Mucosa of descending colon (tissue), 3 donors: ENCODE results near the gene FAM210A. TPM values are rescaled to one million over a fixed set of nuclear protein-coding genes. Genes with fewer than 3 reads are reported as not detected.

Source experiments
- ATAC-seq: fragments of 200-7000 bp; cut with Tn5 transposase; one replicate; pipeline ENCODE4 v1.9.1; 2020; ENCODE audit warnings: mild to moderate bottlenecking, moderate library complexity
- DNase-seq, 3 donors: peaks; one replicate each; pipeline ENCODE4 v3.0.0-alpha.2; 2020
- H3K36me3 ChIP-seq: fragments of 200-600 bp; one replicate; pipeline ENCODE4 v1.8.0; 2021; ENCODE audit warnings: low read depth, mild to moderate bottlenecking
- H3K4me1 ChIP-seq: fragments of 200-600 bp; one replicate; pipeline ENCODE4 v1.8.0; 2021; ENCODE audit warnings: low read depth, mild to moderate bottlenecking
- H3K4me3 ChIP-seq: fragments of 200-600 bp; one replicate; pipeline ENCODE4 v1.8.0; 2021; ENCODE audit warnings: mild to moderate bottlenecking
- H3K9me3 ChIP-seq: fragments of 200-600 bp; one replicate; pipeline ENCODE4 v1.8.0; 2021; ENCODE audit warnings: mild to moderate bottlenecking
- CTCF ChIP-seq: fragments of 200-600 bp; IDR thresholded peaks from one replicate; pipeline ENCODE4 v1.8.0; 2022; ENCODE audit warnings: antibody characterized with exemption, mild to moderate bottlenecking
- intact Hi-C, 2 donors: fragments of 100-400 bp; cut with DNase I in 1 of 2; cut with micrococcal nuclease in 1 of 2; formaldehyde crosslinking; loops; one replicate each; pipeline versions ENCODE4 v1.11.0 to v1.11.1; 2022; cut with DNase I, micrococcal nuclease
- total RNA-seq, 3 donors: library from RNA; stranded (reverse); fragmentation: NEBNext Ultra II Directional in 2 of 3; extraction: Animal tissue kit (Norgen Biotek cat#: 25700) in 2 of 3; gene quantifications; one replicate each; pipeline versions ENCODE4 v1.2.1 to v1.2.4, GENCODE V29; 2021 to 2023
- donor health status: DM: no; HTN: no; CAD: no; lungs with moderate emphysema.
- donor health status: DM: no; HTN: no; CAD: no.
- donor health status: DM: no; HTN: yes; CAD: no.

Gene FAM210A
- total RNA-seq, 3 donors from 2014 or later = 14.4 to 17.5 (median 16.2) TPM

DNA sequence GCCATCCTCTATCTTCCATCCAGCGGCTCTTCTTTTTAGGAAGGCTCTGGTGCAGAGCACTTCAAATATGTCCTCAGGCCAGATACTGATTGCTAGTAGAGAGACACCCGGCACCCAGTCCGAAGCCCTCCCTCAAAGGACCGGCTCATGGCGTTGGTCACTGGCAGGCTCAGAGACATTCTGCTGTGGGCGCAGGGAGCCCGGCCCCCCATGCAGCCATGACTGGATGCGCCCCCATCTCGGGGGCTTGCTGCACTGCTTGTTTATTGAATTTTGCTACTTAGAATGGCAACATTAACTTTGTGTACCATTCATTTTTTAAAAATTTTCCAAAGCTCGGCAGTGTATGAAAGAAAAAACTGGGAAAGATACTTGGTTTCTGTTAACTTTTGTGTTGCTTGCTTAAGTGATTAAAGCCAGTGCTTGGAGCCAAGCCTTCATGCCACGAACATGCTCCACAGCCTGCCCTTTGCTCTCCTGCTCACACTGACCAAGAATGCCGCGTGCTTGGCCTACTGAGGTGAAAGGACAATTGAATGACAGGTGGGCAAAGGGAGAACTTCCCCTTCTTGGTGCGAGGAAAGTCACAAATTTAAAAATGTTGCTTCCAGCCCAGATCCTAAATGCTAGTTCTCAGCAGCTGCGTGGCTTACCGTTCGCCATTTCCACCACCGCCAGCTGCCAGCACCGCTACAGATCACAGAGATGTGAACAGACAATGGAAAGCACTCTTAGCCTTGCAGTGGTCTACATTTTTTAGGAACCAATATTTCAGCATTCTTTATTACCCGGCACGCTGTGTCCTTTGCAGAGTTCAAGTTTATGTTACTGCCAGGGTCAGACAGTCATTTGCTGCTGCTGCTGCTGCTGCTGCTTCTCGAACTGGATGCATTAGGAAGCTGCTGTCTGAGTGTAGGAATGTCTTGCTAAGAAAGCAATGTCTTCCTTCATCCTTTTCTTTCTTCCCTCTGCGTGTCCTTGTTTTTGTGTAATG, 76.7 kb downstream of the FAM210A start:
- Histone ChIP-seq H3K9me3 (no peaks in the 10 kb centered on the region), H3K36me3 (no peaks in the 10 kb centered on the region), H3K4me1 (no peaks in the 10 kb centered on the region), H3K4me3 (no peak overlapping the region)
- TF ChIP-seq CTCF = no peak
- DNase-seq (no peak), ATAC-seq (no peak)
- intact Hi-C loops = no loop called here

DNA sequence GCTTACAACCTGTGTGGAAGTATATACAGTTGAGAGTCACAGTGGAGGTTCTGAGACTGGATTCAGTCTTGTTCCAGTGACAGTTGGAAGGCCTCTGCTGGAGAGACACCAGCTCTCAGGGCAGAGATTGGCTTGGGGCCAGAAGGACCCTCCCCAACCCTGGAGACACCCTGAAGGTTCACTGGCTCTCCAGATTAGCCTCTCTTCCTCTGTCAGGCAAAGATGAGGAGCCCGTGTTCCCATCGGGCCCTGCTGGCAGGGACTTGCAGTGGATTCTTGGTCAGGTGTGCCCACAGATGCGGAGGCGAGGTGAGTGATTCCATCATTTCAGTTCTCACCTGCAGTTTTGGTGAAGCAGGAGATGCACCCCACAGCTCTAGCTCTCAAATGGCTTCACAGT, 78.6 kb downstream of the FAM210A start:
- no peak for TF ChIP-seq CTCF
- H3K4me1 ChIP-seq = no peaks in the 10 kb centered on the region
- DNase-seq = no peak
- no peak overlapping the region for H3K4me3 ChIP-seq
- H3K9me3 ChIP-seq = no peaks in the 10 kb centered on the region
- no peaks in the 10 kb centered on the region for H3K36me3 ChIP-seq
- intact Hi-C loops = no loop called here
- ATAC-seq = no peak

GRCh38 chr18:13646633-13647032, 79.7 kb downstream of the FAM210A start:
- no peaks in the 10 kb centered on the region for H3K9me3 ChIP-seq
- intact Hi-C loops = no loop called here

DNA sequence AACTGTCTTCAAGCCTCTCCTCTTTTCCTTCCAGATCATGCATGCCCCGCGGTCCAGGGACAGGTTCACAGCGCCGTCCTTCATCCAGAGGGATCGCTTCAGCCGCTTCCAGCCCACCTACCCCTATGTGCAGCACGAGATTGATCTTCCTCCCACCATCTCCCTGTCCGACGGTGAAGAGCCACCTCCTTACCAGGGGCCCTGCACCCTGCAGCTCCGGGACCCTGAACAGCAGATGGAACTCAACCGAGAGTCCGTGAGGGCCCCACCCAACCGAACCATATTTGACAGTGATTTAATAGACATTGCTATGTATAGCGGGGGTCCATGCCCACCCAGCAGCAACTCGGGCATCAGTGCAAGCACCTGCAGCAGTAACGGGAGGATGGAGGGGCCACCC, 81.3 kb downstream of the FAM210A start:
- no peaks in the 10 kb centered on the region for H3K36me3 ChIP-seq
- intact Hi-C loops = no loop called here
- DNase-seq = no peak
- no peaks in the 10 kb centered on the region for H3K9me3 ChIP-seq
- H3K4me1 ChIP-seq = no peaks in the 10 kb centered on the region
- TF ChIP-seq CTCF = no peak
- ATAC-seq = no peak
- H3K4me3 ChIP-seq = no peak overlapping the region

More at GRCh38 chr18:13646633-13647032, 79.7 kb downstream of the FAM210A start:
- no peaks in the 10 kb centered on the region for H3K36me3 ChIP-seq
- no peaks in the 10 kb centered on the region for H3K4me1 ChIP-seq
- no peak for DNase-seq
- TF ChIP-seq CTCF = no peak
- no peak overlapping the region for H3K4me3 ChIP-seq
- ATAC-seq = no peak

- Histone ChIP-seq H3K4me1 (no peaks in the 10 kb centered on the region), H3K4me3 (no peak overlapping the region), H3K36me3 (no peaks in the 10 kb centered on the region), H3K9me3 (no peaks in the 10 kb centered on the region)
- ATAC-seq = no peak
- DNase-seq = no peak
- no peak for TF ChIP-seq CTCF
- intact Hi-C loops = no loop called here
Measured at GRCh38 chr18:13643261-13643751, 83.1 kb downstream of the FAM210A start.
